Activated CD8-positive, alpha-beta memory T cell treated with anti-CD3 and anti-CD28 coated beads, Interleukin-2, amount 10 ng/mL, durations not matched to agents 7 days and 5 days (primary cell): ENCODE results near the gene SH3TC1. TPM values are rescaled to one million over a fixed set of nuclear protein-coding genes. Genes with fewer than 3 reads are reported as not detected.

Source experiments
- ATAC-seq: fragments of 150-1000 bp; cut with Tn5 transposase; one replicate; pipeline ENCODE4 v1.10.0; 2021; ENCODE audit warnings: moderate library complexity
- CTCF ChIA-PET: fragments of 350-600 bp; sonication (Branson Sonifier 250); formaldehyde crosslinking; loops from one replicate; lab custom pipeline; 2021; ENCODE audit warnings: antibody characterized with exemption; lab: Charles Lee
- DNase-seq: peaks from one replicate; pipeline ENCODE4 v3.0.0-alpha.2; 2020
- H3K27ac Mint-ChIP-seq: one replicate; pipeline ENCODE4 v1.8.0; 2021; ENCODE audit warnings: mild to moderate bottlenecking, mixed read lengths
- H3K27me3 Mint-ChIP-seq: one replicate; pipeline ENCODE4 v1.8.0; 2021; ENCODE audit warnings: mixed read lengths
- H3K36me3 Mint-ChIP-seq: one replicate; pipeline ENCODE4 v1.8.0; 2021; ENCODE audit warnings: mild to moderate bottlenecking, mixed read lengths
- H3K4me1 Mint-ChIP-seq: one replicate; pipeline ENCODE4 v1.8.0; 2021; ENCODE audit warnings: mixed read lengths
- H3K4me3 Mint-ChIP-seq: one replicate; pipeline ENCODE4 v1.8.0; 2021; ENCODE audit warnings: mild to moderate bottlenecking, moderate library complexity, mixed read lengths
- H3K9me3 Mint-ChIP-seq: one replicate; pipeline ENCODE4 v1.8.0; 2022; ENCODE audit warnings: low read depth, mixed read lengths
- total RNA-seq, 2 experiments: library from RNA; stranded (reverse); gene quantifications; one replicate each; pipeline ENCODE4 v1.2.3, GENCODE V29; 2021

SH3TC1 gene
- total RNA-seq, 2 experiments from 2014 or later = 6.0 to 10.7 TPM

GRCh38 chr4:8279321-8280157, 80.4 kb downstream of the SH3TC1 start:
- no peak for DNase-seq
- H3K27ac Mint-ChIP-seq = no peak overlapping the region
- no peaks in the 10 kb centered on the region for H3K27me3 Mint-ChIP-seq
- H3K4me1 Mint-ChIP-seq = no peaks in the 10 kb centered on the region
- H3K9me3 Mint-ChIP-seq = no peaks in the 10 kb centered on the region
- no peaks in the 10 kb centered on the region for H3K36me3 Mint-ChIP-seq
- no peak overlapping the region for H3K4me3 Mint-ChIP-seq
- no peak for ATAC-seq
- CTCF ChIA-PET = no interaction called here

GRCh38 chr4:8280158-8280875, 81.2 kb downstream of the SH3TC1 start:
- CTCF ChIA-PET = no interaction called here
- no peak overlapping the region for H3K27ac Mint-ChIP-seq
- ATAC-seq = no peak

GRCh38 chr4:8280876-8281440, 81.9 kb downstream of the SH3TC1 start:
- Mint-ChIP-seq H3K4me1 (no peaks in the 10 kb centered on the region), H3K27me3 (no peaks in the 10 kb centered on the region), H3K36me3 (no peaks in the 10 kb centered on the region), H3K27ac (no peak overlapping the region), H3K9me3 (no peaks in the 10 kb centered on the region), H3K4me3 (no peak overlapping the region)
- ATAC-seq = no peak
- CTCF ChIA-PET = no interaction called here
- no peak for DNase-seq

More at GRCh38 chr4:8280158-8280875, 81.2 kb downstream of the SH3TC1 start:
- no peaks in the 10 kb centered on the region for H3K27me3 Mint-ChIP-seq
- H3K4me3 Mint-ChIP-seq = no peak overlapping the region
- no peaks in the 10 kb centered on the region for H3K4me1 Mint-ChIP-seq
- H3K9me3 Mint-ChIP-seq = no peaks in the 10 kb centered on the region
- DNase-seq = no peak
- no peaks in the 10 kb centered on the region for H3K36me3 Mint-ChIP-seq

- no peaks in the 10 kb centered on the region for H3K9me3 Mint-ChIP-seq
- no peaks in the 10 kb centered on the region for H3K36me3 Mint-ChIP-seq
- no peak for ATAC-seq
- no peaks in the 10 kb centered on the region for H3K4me1 Mint-ChIP-seq
- CTCF ChIA-PET = no interaction called here
- H3K27ac Mint-ChIP-seq = no peak overlapping the region
- H3K27me3 Mint-ChIP-seq = no peaks in the 10 kb centered on the region
- H3K4me3 Mint-ChIP-seq = no peak overlapping the region
- no peak for DNase-seq
Measured at GRCh38 chr4:8281519-8282133, 82.5 kb downstream of the SH3TC1 start.

- Mint-ChIP-seq H3K27me3 (no peaks in the 10 kb centered on the region), H3K9me3 (no peaks in the 10 kb centered on the region), H3K27ac (no peak overlapping the region), H3K36me3 (no peaks in the 10 kb centered on the region), H3K4me1 (no peaks in the 10 kb centered on the region), H3K4me3 (no peak overlapping the region)
- CTCF ChIA-PET = no interaction called here
- ATAC-seq = no peak
- DNase-seq = no peak
Measured at GRCh38 chr4:8282134-8282641, 83.1 kb downstream of the SH3TC1 start.

- CTCF ChIA-PET = no interaction called here
- no peak overlapping the region for H3K27ac Mint-ChIP-seq
- DNase-seq = no peak
- no peaks in the 10 kb centered on the region for H3K4me1 Mint-ChIP-seq
- no peak for ATAC-seq
- H3K9me3 Mint-ChIP-seq = no peaks in the 10 kb centered on the region
- no peaks in the 10 kb centered on the region for H3K36me3 Mint-ChIP-seq
- H3K27me3 Mint-ChIP-seq = no peaks in the 10 kb centered on the region
- H3K4me3 Mint-ChIP-seq = no peak overlapping the region
Measured at GRCh38 chr4:8282742-8283141, 83.7 kb downstream of the SH3TC1 start.

- H3K27me3 Mint-ChIP-seq = no peaks in the 10 kb centered on the region
- H3K9me3 Mint-ChIP-seq = no peaks in the 10 kb centered on the region
- DNase-seq = no peak
- CTCF ChIA-PET = no interaction called here
- H3K36me3 Mint-ChIP-seq = no peaks in the 10 kb centered on the region
- no peak overlapping the region for H3K27ac Mint-ChIP-seq
- H3K4me3 Mint-ChIP-seq = no peak overlapping the region
- H3K4me1 Mint-ChIP-seq = no peaks in the 10 kb centered on the region
- no peak for ATAC-seq
Measured at GRCh38 chr4:8283161-8283560, 84.1 kb downstream of the SH3TC1 start.

- H3K4me1 Mint-ChIP-seq = no peaks in the 10 kb centered on the region
- DNase-seq (no peak), ATAC-seq (no peak)
- no peak overlapping the region for H3K27ac Mint-ChIP-seq
- H3K4me3 Mint-ChIP-seq = no peak overlapping the region
- no peaks in the 10 kb centered on the region for H3K27me3 Mint-ChIP-seq
- no peaks in the 10 kb centered on the region for H3K9me3 Mint-ChIP-seq
- no peaks in the 10 kb centered on the region for H3K36me3 Mint-ChIP-seq
- CTCF ChIA-PET = no interaction called here
Measured at GRCh38 chr4:8283631-8284121, 84.6 kb downstream of the SH3TC1 start.

- no peak for DNase-seq
Measured at GRCh38 chr4:8284391-8284790, 85.3 kb downstream of the SH3TC1 start.

GRCh38 chr4:8285143-8285975, 86.3 kb downstream of the SH3TC1 start:
- CTCF ChIA-PET = no interaction called here
- Mint-ChIP-seq H3K27me3 (no peaks in the 10 kb centered on the region), H3K9me3 (no peaks in the 10 kb centered on the region), H3K27ac (no peak overlapping the region), H3K4me3 (no peak overlapping the region), H3K36me3 (no peaks in the 10 kb centered on the region), H3K4me1 (no peaks in the 10 kb centered on the region)
- ATAC-seq (no peak), DNase-seq (no peak)

More at GRCh38 chr4:8284391-8284790, 85.3 kb downstream of the SH3TC1 start:
- Mint-ChIP-seq H3K9me3 (no peaks in the 10 kb centered on the region), H3K36me3 (no peaks in the 10 kb centered on the region), H3K4me1 (no peaks in the 10 kb centered on the region), H3K4me3 (no peak overlapping the region), H3K27me3 (no peaks in the 10 kb centered on the region), H3K27ac (no peak overlapping the region)
- CTCF ChIA-PET = no interaction called here
- ATAC-seq = no peak

- Mint-ChIP-seq H3K36me3 (no peaks in the 10 kb centered on the region), H3K4me1 (no peaks in the 10 kb centered on the region), H3K27ac (no peak overlapping the region), H3K9me3 (no peaks in the 10 kb centered on the region), H3K27me3 (no peaks in the 10 kb centered on the region), H3K4me3 (no peak overlapping the region)
- DNase-seq = no peak
- ATAC-seq = no peak
- CTCF ChIA-PET = no interaction called here
Measured at GRCh38 chr4:8285976-8286718, 87.1 kb downstream of the SH3TC1 start.

- ATAC-seq (no peak), DNase-seq (no peak)
- Mint-ChIP-seq H3K27me3 (no peaks in the 10 kb centered on the region), H3K4me3 (no peak overlapping the region), H3K36me3 (no peaks in the 10 kb centered on the region), H3K4me1 (no peaks in the 10 kb centered on the region), H3K27ac (no peak overlapping the region), H3K9me3 (no peaks in the 10 kb centered on the region)
- CTCF ChIA-PET = no interaction called here
Measured at GRCh38 chr4:8286719-8287342, 87.7 kb downstream of the SH3TC1 start.
